ENCODE measurements around the gene GALNT2.

GALNT2 gene

GRCh38 chr1:230149751-230150584, 82.9 kb downstream of the GALNT2 start:
- peak; percentile 87 for DNase-seq

- no peak for DNase-seq
Measured at GRCh38 chr1:230150615-230151014, 83.6 kb downstream of the GALNT2 start.

- DNase-seq, result no peak
Measured at GRCh38 chr1:230151924-230152468, 85.0 kb downstream of the GALNT2 start.

- DNase-seq, result peak; percentile 74
Measured at GRCh38 chr1:230152999-230153398, 86.0 kb downstream of the GALNT2 start.

- DNase-seq, result peak; percentile 81
Measured at GRCh38 chr1:230153641-230154296, 86.7 kb downstream of the GALNT2 start.

- DNase-seq, result no peak
Measured at GRCh38 chr1:230155021-230155420, 88.0 kb downstream of the GALNT2 start.

- DNase-seq, result no peak
Measured at GRCh38 chr1:230156068-230156467, 89.0 kb downstream of the GALNT2 start.

GRCh38 chr1:230156536-230156935, 89.5 kb downstream of the GALNT2 start:
- DNase-seq, result peak; percentile 24

GRCh38 chr1:230157420-230158390, 90.7 kb downstream of the GALNT2 start:
- DNase-seq, result peak; percentile 64

- no peak for DNase-seq
Measured at GRCh38 chr1:230158415-230159291, 91.6 kb downstream of the GALNT2 start.

- no peak for DNase-seq
Measured at GRCh38 chr1:230159580-230159979, 92.5 kb downstream of the GALNT2 start.

GRCh38 chr1:230160957-230161771, 94.1 kb downstream of the GALNT2 start:
- DNase-seq, result peak; percentile 90

GRCh38 chr1:230163205-230163604, 96.2 kb downstream of the GALNT2 start:
- DNase-seq, result no peak

- no peak for DNase-seq
Measured at GRCh38 chr1:230163719-230164118, 96.7 kb downstream of the GALNT2 start.

GRCh38 chr1:230165536-230165935, 98.5 kb downstream of the GALNT2 start:
- no peak for DNase-seq

- no peak for DNase-seq
Measured at GRCh38 chr1:230166366-230167132, 99.5 kb downstream of the GALNT2 start.

GRCh38 chr1:230167419-230167852, 100.4 kb downstream of the GALNT2 start:
- DNase-seq, result peak; percentile 83

- peak; percentile 86 for DNase-seq
Measured at GRCh38 chr1:230169454-230170152, 102.6 kb downstream of the GALNT2 start.

GRCh38 chr1:230170153-230170547, 103.1 kb downstream of the GALNT2 start:
- DNase-seq, result no peak
